ENCODE measurements around the gene RGS7.

DNA sequence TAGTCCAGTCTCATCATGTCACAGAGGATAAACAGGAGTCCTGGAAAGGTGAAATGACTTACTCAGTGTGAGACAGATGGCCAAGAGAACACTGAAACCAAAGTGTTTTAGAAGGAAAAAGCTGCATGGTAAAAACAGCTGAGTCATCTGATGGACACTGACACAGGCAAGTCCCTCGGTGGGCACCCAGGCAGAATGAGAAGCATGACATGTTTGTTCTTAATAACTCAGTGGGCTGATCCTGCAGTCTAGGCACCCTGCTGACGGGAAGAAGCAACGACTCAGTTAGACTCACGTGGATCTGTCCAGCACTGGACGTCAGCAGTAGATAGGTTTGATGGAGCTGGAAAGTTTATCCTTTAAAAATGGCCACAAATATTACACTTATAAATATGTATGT is 116.9 kb downstream of the RGS7 start:
- TF ChIP-seq, protein P1, sequence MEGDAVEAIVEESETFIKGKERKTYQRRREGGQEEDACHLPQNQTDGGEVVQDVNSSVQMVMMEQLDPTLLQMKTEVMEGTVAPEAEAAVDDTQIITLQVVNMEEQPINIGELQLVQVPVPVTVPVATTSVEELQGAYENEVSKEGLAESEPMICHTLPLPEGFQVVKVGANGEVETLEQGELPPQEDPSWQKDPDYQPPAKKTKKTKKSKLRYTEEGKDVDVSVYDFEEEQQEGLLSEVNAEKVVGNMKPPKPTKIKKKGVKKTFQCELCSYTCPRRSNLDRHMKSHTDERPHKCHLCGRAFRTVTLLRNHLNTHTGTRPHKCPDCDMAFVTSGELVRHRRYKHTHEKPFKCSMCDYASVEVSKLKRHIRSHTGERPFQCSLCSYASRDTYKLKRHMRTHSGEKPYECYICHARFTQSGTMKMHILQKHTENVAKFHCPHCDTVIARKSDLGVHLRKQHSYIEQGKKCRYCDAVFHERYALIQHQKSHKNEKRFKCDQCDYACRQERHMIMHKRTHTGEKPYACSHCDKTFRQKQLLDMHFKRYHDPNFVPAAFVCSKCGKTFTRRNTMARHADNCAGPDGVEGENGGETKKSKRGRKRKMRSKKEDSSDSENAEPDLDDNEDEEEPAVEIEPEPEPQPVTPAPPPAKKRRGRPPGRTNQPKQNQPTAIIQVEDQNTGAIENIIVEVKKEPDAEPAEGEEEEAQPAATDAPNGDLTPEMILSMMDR (IDR thresholded peaks at IDR 0.05) = no peak
- TF ChIP-seq POLR2AphosphoS5 (IDR thresholded peaks at IDR 0.05) (no peak), POLR2A (IDR thresholded peaks at IDR 0.05; ENCODE audit: low read depth) (no peak)

All from esophagus muscularis mucosa (tissue), 3 donors.